Raji (cell line): Measurements from ENCODE around the gene BEST1.

Experiments
- POLR2A ChIP-seq: IDR thresholded peaks from 2 replicates; pipeline ENCODE4 v1.6.1; 2011; ENCODE audit warnings: low read depth, low read length, control low read depth; ENCODE audit not compliant: insufficient read depth

BEST1 gene

DNA sequence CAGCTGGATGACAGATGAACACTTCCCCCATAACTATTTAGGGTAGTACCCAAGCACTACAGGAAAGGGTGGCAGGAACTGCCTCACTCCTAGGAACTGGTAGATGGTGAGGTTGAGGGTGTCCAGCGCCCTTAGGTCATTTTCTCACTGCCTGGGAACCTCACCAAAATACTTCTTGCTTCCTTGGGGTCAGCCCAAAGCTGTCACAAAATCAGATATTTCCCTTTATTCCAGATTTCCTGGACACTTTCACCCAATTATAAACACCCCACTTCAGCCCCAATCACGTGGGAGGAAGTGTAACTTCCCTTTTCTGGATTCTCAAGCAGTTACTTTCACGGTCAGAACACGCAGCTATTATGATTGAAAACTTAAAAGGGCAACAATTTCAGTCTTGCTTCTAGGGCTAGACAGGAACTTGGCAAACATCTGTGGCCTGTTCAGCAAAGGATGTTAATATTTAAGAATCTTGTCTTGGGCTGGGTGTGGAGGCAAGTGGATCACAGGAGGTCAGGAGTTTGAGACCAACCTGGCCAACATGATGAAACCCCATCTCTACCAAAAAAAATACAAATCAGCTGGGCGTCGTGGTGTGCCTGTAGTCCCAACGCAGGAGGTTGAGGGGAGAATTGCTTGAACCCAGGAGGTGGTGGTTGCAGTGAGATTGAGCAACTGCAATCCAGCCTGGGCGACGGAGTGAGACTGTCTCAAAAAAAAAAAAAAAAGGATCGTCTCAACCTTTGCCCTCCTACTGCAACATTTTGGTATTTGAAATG is 13.3 kb downstream of the BEST1 start:
- TF ChIP-seq POLR2A: 0 out of 2 replicates have a peak, but pooled peaks have one; percentile 27

DNA sequence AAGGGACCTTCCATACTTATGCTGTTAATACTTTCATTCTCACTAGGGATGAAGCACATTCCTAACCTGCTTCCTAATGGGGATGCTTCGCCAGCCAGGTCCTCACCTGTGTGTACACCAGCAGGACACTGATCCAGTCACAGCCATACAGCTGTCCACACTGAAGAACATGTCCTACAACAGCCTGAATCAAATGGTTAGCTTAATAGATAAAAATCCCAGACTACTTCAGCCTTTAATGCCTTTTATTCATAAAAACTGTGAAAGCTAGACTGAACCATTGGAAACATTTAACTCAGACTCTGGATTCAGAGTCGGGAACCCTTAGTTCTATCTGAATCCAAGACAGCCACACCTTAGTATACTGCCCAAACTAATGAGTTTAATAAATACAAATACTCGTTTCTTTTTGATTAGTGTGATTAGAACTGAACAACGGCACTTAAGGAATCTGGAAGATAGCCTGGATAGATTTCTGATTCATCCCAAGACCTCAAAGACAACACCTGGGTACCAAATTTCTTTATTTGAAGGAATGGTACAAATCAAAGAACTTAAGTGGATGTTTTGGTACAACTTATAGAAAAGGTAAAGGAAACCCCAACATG is 14.0 kb downstream of the BEST1 start:
- TF ChIP-seq POLR2A: no peak

DNA sequence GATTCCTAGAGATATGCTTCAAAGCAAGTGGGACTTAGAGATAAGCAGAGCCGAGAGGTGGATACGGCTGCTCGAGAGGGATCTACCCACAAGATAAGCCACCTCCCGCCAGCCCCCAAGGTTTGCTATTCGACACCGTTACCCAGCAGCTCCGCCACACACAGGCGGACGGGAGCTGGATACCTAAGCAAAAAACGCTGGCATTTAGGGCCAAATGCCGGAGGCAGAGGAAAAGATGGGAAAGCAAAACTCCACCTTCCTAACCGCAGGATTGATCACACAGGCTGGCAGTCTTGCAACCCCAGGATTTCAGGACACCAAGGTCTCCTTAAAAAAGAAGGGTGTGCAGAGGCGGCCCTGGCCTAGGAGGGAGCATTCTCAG is 16.6 kb downstream of the BEST1 start:
- no peak for TF ChIP-seq POLR2A

DNA sequence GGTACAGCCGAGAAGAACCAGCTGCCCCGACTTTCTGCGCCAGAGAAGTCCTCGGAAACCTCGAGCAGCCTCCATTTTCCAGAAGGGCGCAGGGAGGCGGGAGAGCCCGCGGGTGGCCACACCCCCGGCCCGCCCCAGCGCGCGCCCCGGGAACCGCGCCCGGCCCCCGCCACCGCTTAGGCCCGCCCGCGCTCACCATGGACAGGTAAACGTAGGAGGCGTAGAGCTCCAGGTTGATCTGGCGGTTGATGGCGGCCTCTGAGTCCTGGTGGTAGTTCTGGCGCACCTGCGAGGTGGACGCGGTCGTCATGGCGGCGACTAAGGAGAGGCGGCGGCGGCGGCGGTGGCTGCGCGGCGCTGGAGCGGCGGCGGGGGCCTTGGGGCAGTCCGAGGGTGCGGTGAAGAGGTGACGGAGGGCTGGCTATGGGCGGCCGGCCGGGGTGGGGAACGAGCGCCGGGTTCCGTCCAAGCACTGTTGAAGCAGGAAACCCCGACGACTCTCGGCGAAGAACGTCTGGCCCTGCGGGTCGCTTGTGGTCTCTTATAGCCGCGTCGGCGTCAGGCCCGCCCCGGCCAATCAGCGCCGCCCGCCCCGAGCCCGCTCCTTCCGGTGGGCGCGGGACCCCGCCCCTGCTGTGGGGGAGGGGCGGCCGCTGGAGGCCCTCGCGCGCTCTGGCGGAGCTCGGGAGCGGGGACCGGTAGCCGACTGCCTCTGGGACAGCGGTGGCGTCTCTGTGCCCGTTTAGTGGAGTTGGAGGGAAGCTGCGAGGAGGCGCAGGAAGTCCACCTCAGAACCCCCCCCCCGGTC is 17.2 kb downstream of the BEST1 start, which contains the start of gene FTH1:
FTH1 (minus strand) TSS at position 519 of the 808 bp plus-strand sequence; CDS start at position 310, 209 bp downstream.
- peak; percentile 80 for TF ChIP-seq POLR2A

DNA sequence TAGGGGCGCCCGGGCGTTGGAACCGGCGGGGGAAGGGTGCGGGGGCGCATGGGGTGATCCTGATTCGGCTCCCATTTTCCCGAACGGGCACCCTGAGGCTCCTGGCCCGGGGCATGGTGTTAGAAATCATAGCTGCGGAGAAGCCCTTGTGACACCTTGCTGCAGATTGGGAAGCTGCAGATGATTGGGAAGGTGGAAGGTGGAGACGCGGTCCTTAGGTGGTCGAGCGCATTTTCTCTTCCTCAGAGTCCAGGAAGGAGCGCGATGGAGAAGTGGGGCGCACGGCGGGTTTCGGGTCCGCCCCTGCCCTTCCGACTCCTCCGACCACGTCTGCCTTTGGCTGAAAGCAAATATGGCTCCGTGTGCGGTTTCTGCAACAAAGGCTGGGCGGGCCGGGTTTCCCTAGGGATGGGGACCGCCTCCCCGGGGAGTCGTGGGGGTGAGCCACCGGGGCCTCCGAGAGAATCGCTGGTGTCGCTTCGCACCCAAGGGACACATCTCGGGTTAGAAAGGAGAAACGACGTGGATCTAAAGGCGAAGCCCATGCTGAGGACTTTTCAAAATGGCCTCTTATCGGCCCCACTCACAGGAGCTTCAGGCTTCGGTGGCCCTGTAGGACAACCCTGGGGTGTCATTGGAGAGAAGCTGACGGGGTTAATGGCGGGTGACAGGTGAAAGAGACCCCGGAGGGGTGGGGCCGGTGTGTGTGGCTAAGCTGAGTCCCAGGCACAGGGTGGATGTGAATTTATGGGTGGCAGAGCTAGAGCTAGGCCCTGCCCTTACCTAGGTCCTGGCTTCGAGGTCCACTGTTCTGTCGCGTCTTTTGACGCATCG is 18.0 kb downstream of the BEST1 start:
- TF ChIP-seq POLR2A: no peak

DNA sequence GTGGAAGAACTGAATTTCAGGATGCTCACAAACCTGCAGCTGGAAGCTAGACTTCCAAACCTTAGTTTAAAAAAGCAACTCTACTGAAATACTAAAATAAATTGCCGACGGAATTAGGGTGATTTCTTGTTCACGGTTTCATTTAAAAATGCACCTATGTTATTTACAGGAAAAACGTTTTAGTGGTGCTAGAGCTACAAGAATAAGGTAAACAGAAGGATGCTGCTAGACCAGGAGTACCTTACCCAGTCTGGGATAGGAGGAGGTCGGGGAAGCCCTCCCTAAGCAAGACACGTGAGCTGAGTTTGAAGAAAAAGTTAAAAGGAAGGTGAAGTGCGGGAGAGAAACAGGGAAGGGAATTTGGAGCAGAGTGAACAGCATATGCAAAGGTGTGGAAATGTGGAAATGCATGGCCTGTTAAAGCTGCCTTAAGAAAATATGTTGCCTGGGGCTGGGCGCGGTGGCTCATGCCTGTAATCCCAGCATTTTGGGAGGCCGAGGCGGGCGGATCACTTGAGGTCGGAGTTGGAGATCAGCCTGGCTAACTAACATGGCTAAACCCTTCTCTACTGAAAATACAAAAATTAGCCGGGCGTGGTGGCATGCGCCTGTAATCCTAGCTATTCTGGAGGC is 18.7 kb downstream of the BEST1 start:
- TF ChIP-seq POLR2A: no peak

DNA sequence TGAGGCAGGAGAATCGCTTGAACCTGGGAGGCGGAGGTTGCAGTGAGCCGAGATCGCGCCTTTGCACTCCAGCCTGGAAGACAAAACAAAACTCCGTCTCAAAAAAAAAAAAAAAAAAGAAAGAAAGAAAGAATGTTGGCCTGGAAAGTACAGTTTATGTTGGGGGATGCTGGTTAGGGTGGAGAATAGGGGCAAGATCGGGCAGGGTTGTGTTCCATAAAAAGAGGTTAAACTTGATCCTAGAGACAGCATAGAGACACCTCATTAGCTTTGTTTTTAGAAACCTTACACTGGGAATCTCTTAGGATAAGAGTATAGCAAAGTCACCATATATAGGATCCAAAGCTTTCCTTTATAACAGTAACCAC is 19.2 kb downstream of the BEST1 start:
- no peak for TF ChIP-seq POLR2A

DNA sequence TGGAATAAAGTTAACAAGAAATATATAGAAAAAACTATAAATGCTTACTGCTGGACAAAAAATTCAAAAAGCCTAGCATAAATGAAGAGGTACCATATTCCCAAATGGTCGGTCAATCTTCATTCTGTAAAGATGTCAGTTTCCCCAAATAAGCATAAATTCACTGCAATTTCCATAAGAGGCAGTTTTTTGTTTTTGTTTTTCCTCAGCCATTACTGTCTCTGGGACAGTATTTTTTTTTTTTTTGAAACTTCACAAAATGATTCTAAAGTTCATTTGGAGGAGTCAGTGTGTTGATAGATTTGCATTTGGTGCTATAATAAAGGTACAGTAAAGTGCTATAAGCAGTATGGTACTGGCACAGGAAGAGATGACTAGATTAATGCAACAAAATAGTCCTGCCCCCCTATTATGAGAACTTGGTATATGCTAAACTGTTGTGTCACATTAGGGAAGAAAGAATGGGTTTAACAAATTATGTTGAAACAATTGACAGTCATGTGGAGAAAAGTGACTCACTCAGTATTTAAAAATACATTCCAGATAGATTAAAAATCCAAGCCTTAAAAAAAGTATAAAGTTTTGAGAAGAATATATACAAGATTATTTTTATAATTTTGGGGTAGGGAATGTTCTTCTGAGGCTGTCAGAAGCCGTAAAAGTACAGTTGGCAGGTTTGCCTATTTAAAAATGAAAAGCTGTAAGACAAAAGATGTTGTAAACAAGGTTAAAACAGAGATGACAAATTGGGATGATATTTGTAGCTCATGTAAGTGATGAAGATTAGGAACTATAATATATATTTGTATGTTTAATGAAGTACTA is 19.9 kb downstream of the BEST1 start:
- TF ChIP-seq POLR2A: no peak

DNA sequence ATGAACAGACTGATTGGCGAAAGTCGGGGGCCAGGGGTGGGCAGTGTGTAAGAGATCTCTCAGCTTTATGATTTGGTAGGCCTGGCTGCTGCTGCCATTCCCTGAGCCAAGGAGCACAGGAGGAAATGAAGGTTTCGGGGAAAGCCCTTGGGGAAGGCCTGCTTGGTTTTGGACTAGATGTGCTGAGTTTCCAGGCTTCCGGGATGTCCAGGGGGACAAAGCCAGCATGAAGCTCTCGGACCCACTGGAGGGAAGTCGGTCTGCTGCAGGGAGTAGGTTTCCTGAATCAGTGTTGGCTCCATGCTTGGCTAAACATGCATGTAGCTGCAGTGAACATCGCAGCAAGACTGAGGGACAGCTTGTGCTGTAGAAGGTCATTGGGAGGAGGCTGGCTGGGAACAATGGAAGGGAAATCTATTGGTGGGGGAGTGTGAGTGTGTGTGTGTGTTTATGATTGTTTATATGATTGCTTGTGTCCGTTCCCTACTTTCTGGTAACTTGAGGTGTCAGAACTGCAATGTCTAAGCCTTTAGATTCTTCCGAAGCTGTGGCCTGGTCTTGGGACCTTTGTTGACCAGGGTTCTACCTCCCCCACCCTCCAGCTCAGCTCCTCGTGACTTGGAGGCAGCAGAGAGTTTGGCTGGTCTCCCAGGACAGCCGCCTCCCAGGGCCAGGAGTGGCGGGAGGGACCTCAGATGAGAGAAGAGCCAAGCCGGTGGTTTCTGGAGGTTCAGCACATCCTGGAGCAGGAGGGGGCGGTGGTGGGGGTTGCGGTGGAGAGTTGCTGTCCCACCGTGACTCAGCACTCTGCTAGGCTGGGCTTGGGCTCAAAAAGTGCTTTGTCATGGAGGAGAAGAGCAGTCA is 21.3 kb downstream of the BEST1 start:
- TF ChIP-seq POLR2A: no peak

DNA sequence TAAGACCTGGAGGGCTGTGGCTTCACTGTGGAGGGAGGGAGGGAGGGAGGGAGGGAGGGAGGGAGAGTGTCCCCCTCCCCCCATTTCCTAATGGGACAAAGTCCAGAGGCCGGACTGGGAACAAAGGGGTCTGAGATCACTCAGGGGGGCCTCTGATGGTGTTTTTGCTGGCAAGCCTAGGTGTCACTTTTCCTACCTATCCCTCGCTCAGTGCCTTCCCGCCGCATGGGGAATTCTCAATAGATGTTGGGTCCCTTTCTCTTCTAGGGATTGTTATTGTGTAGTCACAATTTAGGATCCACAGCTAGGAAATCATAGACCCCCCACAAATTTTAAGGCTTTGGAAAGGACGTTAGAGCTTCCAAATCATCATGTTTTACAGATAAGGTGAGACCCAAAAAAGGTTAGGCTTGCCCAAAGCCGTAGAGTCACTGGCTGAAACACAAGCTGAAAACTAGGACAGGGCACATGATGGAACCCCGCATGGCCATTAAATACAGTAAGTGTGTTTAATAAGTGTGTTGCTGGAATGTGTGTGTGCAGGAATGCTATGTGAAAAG is 22.0 kb downstream of the BEST1 start:
- TF ChIP-seq POLR2A: no peak

DNA sequence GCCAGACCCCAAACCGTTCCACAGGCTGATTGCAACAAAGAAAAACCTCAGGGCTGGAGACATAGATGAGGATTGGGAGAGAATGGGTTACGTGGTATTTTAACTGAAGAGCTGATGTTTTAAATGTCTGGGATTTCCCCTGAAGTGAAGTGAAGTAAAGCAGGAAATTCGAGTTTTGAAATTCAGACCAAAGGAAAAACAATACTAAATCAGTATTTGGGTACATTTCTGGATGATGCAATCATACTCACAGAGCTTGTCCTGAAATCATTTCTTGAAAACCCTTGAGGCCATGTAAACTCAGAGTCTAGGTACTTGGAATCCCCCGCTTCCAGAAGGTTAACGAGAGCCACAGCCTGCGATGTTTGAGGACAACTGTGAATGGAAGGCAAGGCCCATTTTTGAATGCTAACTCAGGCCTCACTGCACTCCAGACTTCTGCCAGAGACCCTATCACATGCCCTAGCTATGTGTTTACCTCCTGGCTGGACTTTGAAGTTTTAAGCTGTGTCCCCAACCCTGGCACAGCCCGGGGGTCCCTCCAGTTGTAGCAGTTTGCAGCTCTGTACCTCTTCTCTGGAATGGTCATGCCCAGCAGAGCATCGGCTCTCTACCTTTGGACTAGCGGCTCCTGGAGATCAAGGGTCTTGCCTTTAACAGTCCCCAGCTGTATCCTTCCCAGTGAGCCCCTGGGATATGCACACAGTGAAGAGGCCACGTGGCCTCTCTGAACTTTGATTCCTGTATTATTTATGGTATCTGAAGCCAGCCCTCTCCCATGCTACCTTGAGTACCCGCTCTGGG is 22.7 kb downstream of the BEST1 start:
- no peak for TF ChIP-seq POLR2A

DNA sequence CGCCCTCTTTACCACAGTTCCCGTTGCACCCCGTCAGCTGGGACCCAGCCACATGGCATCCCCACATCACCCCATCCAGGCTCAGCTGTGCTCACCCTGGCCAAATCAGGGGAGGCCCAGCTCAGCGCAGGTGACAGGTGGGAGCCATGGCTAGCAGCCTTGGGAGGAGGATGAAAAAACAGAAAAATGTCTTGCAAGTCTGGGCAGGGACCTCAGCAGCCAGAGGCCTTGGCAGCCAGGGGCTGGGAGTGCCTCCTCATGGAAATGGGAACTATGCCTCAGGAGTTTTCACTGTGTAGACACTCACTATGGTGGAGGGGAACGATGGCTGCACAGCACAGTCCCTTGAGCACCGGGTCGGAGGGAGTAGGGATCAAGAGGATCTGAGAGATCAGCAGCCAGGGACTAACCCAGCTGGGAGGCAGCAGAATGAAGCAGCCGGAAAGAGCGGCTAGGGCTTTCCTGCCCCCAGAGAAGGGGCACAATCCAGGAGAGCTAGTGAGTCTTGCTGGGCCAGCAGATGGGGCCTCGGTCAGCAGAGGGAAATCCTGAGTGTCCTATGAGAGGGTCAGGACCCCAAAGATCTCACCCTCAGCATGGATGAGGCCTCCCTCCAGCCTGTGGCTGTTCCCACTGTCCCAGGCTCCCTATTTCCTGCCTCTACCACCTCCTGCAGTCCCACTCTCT is 23.5 kb downstream of the BEST1 start:
- no peak for TF ChIP-seq POLR2A
